ENCODE measurements around the gene CRABP2. TPM values are rescaled to one million over a fixed set of nuclear protein-coding genes. Genes with fewer than 3 reads are reported as not detected.

CRABP2 gene
- total and polyA plus RNA-seq, 2 of the 13 experiments (the other 11 are each of a cell fraction or from before 2014, with no cell fraction given) = 0.40 to 0.60 TPM

GRCh38 chr1:156728599-156729462, 23.4 kb upstream of the CRABP2 start, which contains the start of gene ISG20L2 (continued):
- TF ChIP-seq RAD21 (CRISPR knock-in tag; IDR thresholded peaks at IDR 0.05) (peak; percentile 14; the same call in 1 of the 2 replicates), HBP1 (CRISPR knock-in tag; IDR thresholded peaks at IDR 0.05; ENCODE audit: low read depth) (no peak), FOSL2 (CRISPR knock-in tag; IDR thresholded peaks at IDR 0.05) (peak; percentile 35), ZFP36L2 (CRISPR knock-in tag; IDR thresholded peaks at IDR 0.05) (no peak), NCOR1 (IDR thresholded peaks at IDR 0.05; ENCODE audit: borderline replicate concordance, low read length) (no peak), PITX1 (CRISPR knock-in tag; IDR thresholded peaks at IDR 0.05) (no peak; the same call in none of the 2 replicates), FOXM1 (CRISPR knock-in tag; IDR thresholded peaks at IDR 0.05) (no peak; the same call in 1 of the 2 replicates), GPN1 (CRISPR knock-in tag; IDR thresholded peaks at IDR 0.05; ENCODE audit: borderline replicate concordance) (no peak), PRDM15 (CRISPR knock-in tag; IDR thresholded peaks at IDR 0.05) (0 out of 2 replicates have a peak, but pooled peaks have one; percentile 47), ZFP62 (CRISPR knock-in tag; IDR thresholded peaks at IDR 0.05) (no peak), KLF12 (CRISPR knock-in tag; IDR thresholded peaks at IDR 0.05; ENCODE audit: borderline replicate concordance) (no peak), ZNF354B (CRISPR knock-in tag; IDR thresholded peaks at IDR 0.05) (no peak), CTCF (CRISPR knock-in tag; IDR thresholded peaks at IDR 0.05) (0 out of 2 replicates have a peak, but pooled peaks have one; percentile 21)
- TF ChIP-seq, protein P1, sequence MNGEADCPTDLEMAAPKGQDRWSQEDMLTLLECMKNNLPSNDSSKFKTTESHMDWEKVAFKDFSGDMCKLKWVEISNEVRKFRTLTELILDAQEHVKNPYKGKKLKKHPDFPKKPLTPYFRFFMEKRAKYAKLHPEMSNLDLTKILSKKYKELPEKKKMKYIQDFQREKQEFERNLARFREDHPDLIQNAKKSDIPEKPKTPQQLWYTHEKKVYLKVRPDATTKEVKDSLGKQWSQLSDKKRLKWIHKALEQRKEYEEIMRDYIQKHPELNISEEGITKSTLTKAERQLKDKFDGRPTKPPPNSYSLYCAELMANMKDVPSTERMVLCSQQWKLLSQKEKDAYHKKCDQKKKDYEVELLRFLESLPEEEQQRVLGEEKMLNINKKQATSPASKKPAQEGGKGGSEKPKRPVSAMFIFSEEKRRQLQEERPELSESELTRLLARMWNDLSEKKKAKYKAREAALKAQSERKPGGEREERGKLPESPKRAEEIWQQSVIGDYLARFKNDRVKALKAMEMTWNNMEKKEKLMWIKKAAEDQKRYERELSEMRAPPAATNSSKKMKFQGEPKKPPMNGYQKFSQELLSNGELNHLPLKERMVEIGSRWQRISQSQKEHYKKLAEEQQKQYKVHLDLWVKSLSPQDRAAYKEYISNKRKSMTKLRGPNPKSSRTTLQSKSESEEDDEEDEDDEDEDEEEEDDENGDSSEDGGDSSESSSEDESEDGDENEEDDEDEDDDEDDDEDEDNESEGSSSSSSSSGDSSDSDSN (CRISPR knock-in tag; IDR thresholded peaks at IDR 0.05) = peak; percentile 44
- TF ChIP-seq, protein P2, sequence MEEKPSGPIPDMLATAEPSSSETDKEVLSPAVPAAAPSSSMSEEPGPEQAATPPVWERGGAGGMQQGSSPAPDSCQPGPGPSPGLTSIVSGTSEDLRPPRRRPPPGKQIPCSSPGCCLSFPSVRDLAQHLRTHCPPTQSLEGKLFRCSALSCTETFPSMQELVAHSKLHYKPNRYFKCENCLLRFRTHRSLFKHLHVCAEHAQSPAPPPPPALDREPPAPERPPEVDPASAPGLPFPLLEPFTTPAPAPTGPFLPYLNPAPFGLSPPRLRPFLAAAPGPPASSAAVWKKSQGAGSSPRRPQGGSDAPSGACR (CRISPR knock-in tag; IDR thresholded peaks at IDR 0.05) = no peak
